Right renal pelvis (tissue), 4 donors: ENCODE measurements around the gene LRFN2. TPM values are rescaled to one million over a fixed set of nuclear protein-coding genes. Genes with fewer than 3 reads are reported as not detected.

Experiments used
- DNase-seq, 4 donors: peaks; one replicate each; pipeline ENCODE4 v3.0.0-alpha.2; 2013; ENCODE audit warnings: low read depth in 4 of 4, low spot score in 3 of 4, missing footprints in 1 of 4
- polyA plus RNA-seq, 4 donors: library from polyadenylated mRNA; unstranded; fragments of 120-200 nt; gene quantifications; one replicate each; pipeline ENCODE4 v1.2.1, GENCODE V29; 2013; ENCODE audit not compliant: insufficient read length in 4 of 4

Gene LRFN2
- polyA plus RNA-seq, 4 donors = 0.94 to 1.6 (median 1.0) TPM

DNA sequence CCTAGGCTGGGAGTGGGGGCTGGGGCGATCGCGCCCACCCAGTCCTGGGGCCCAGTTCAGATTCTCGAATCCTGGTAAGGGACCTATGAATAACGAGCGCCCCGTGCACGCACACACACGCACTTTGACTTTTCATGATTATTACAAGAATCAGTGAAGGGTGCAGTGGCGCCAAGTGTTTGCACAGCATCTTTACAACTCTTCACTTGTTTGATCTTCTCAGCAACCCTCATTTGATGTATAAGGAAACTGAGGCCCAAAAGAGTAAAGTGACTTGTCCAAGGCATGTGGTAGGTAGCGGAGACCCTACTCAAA lies 863 bp upstream of the LRFN2 start:
- no peak for DNase-seq

DNA sequence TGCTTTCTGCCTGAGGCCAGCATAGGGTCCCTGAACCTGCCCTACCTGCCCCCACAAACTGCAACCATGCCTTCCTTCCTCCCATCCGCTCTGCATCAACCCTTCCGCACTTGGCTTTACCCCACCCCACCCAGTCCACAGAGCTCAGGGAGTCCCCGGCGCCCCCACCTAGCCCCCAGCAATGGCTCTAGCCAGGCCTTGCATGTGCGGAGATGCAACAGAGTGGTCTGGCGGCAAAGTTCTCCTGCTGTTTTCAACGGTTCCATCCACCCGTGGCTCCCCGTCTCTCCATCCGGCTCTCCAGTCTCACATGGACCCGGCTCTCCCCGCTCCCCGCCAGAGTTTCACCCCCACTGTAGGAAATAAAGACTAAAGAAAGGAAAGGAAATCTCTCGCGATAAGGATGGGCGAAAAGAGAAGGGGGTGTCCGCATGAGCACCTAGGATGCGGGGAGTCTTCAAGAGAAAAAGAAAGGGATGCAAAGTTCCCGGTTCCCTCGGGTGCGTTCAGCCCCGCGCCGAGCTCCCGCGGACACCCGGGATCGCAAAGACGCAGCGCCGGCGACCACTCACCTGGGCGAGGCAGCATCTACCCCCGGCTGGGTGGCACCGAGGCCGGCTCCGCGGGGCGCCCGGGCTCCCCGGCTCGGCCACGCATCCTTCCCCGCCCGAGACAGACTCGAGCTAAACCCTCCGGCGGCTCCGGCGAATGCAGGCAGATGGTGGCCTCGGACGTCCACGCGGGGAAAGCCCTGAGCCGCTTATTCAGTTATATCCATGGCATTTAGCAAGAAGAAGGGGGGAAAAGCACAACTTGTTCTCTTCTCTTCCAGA lies 579 bp downstream of the LRFN2 start:
- peak in 1 of 4 donors; percentile 2 for DNase-seq

DNA sequence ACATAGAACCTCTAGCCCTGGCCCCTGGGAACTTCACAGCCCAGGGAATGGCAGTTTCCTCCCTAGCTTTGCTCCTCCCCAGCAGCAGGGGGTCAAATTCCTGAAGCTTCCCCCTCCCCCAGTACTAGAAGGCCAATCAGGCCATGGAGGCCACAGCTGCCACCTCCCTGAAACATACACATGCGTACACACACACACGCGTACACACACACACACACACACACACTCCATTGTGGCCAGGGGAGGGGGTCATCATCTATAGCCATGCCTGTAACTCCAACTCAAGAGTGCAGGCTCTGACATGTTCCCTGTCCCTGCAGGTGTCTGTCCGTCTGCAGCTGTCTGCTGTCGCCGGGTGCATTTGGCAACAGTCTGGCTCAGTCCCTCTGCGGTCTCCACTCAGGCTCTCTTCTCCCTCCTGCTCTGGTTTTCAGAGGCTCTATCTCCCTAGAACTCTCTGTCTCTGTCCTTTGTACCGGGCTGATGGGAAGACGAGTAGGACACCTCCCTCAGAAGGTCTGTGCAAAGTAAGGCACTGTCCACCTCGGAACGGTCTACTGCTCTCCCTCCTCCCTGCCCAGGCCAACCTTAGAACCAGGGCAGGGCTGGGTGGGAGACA lies 1.4 kb downstream of the LRFN2 start:
- DNase-seq = peak in 1 of 4 donors; percentile 18

DNA sequence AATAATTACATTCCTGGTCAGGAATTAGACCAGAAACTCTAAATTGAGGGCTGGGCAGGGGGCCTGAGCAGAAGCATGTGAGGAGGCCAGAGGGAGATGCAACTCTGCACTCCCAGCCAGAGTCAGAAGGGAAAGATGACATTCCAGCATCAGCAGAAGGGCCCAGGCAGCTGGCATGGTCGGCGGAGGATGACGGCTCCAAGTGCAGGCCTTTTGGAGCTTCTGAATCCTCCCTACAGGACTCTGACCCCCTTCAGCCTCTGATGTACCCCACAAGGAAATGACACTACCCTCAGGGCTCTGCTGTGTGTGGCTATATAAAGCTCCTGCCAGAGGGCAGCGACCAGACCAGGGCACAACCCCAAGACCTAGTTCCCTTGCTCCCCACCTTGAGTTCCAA lies 1.9 kb downstream of the LRFN2 start:
- DNase-seq = no peak

DNA sequence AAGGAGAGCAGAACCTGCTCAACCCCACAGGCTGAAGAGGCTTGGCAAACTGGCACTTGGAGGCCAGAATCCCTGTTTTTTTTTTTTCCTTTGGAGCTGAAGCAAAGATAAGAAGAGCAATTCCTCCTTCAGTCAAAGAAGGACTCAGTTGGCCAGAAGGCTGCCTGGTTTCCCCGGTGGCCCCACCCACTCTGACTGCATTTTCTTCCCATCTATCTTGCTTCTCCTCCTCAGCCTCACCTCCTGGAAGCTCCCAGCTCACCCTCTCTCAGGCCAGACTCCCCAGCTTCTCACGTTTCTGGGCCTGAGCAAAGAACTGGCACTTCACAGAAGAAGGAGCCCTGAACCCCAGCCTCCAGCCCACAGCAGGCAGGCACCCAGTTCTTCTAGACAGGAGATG lies 2.4 kb downstream of the LRFN2 start:
- no peak for DNase-seq

DNA sequence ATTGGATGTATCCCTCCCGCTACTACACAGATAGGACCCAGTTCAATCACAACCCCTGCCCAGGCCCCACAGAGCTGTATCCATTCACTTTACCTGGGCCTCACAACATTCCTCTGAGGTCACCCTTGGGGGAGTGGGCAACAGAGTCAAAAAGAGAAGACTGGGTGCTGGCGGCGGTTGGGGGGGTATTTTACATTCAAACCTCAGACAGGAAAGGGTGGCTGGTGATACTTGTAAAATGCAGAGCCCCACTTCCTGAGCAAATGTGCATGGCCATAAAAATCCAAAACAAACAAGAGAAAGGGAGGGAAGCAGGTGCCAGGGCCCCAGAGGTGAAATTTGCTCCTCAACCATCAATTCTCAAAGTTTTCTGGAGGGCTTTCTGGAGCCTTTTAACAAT lies 3.5 kb downstream of the LRFN2 start:
- DNase-seq = no peak

DNA sequence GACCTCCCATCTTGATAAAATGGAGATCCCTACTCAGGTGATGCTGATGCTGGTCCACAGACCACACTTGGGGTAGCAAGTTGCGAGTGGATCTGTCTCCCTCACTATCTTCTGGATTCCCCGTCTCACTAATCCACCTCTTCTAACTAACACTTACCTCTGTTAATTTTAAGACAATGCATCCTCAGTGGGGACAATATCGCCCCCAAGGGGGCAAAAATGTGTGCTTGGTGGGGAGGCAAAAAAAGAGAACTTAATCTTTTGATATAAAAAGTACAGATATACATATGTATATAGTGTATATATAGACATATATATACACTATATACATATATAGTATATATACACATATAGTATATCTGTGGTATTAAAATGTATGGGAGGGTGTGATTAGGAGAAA lies 4.3 kb downstream of the LRFN2 start:
- no peak for DNase-seq

DNA sequence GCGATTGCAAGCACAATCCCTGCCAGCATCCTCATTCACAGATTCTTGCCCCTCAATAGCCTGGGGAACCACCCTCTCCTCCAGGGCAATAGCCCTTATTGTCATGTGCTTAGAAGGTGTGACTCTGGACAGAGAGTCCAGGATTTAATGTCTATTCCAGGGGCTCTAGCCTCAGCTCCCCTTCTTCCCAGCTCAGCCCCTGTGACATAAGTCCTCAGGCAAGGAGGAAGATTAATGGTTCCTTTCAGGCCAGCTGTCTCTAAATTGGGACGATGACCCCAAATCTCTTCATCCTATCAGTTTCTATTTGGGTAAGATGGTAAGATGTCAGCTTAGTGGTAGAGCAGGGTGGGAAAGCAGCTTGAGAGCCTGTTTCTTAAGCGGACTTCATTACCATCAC lies 8.1 kb downstream of the LRFN2 start:
- no peak for DNase-seq

DNA sequence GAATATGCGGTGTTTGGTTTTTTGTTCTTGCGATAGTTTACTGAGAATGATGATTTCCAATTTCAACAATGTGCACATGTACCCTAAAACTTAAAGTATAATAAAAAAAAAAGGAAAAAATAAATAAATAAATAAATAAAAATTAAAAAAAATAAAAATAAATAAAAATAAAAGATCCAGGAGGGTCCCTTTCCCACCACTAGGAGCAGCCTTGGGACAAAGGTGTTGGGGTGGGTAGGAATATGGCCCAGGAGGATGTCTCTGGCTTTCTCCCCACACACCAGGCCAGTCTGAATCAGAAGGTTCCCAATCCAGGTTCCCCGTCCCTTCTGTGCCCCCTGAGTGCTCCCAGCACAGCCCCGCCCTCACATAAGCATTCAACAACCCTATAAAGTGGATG lies 9.5 kb downstream of the LRFN2 start:
- no peak for DNase-seq

DNA sequence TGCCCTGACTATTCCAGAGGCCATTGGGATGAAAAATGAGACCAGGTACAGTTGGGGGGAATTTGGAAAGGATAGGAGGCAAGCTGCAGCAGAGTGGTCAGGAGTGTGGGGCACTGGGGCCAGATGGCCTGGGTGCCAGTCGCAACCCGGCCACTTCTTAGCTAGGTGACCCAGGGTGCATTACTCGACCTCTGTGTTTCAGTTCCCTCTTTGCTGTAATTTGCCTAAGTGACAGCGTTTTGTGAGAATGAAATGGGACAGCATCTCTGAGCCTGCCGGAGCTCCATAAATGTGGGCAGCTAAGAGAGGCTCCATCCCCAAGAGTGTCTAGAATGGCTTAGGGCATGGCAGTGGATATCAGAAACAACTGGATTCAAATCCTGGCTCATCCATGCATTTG lies 13.9 kb downstream of the LRFN2 start:
- no peak for DNase-seq

DNA sequence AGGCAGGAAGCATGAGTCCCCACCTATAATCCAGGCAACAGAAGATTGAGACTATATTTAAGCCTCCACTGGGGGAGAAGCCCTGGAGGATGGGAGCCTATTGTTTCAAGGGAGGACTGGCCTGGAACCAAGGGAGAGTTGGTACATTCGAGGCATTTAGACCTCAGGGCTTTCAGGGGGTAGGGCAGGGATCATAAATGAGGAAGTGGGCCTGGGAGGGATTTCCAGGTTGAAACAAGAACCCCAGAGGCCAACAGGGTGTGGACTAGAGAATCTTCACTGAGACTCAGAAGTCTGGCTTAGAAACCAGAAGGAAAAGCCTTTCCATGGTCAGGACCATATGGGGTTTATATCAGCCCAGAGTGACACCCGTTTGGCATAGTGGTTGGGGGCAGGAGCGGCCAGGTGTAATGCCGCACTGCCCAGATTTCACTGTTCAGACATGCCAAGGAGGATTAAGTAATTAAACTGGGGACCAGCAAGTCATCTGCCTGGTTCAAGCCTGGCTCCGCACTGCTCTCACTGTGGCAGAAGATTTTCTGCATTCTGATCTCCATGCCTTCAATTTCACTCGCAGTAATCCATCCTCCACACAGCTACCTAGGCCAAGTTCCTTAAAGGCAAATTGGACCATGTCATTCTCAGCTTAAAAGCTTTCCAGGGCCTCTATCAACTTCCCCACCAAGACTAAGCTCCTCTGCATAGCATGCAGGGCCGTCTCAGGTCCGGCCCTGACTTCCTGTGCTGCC lies 17.8 kb downstream of the LRFN2 start:
- DNase-seq = no peak

DNA sequence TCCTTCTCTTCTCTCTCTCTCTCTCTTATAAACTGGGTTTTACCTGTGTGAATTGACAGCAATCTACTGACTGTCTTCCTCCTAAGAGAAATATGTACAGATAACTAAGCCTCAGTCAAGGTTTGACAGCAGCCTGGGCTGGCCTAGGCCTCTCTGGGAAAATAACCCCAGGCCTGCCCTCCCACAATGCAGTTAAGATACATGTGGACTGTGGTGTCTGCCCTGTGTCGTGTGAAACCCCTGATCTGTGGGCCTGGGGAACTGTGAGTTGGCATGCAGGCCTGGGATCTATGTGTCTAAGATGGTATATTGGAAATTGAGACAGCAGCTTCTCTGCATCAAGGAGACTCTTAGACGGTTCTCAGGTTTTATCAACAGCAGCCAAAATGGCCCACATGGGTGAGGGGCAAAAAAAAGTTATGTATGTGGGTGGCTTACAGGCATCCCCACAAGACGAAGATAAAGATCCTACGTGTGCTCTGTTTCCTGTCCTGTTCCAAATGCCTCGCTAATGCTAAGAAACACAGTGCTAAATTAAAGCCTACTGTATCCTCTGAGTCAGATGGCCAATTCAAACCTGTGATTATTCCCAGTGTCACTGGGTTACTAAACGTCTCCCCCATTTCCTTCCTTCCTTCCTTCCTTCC lies 19.0 kb downstream of the LRFN2 start:
- DNase-seq = no peak

DNA sequence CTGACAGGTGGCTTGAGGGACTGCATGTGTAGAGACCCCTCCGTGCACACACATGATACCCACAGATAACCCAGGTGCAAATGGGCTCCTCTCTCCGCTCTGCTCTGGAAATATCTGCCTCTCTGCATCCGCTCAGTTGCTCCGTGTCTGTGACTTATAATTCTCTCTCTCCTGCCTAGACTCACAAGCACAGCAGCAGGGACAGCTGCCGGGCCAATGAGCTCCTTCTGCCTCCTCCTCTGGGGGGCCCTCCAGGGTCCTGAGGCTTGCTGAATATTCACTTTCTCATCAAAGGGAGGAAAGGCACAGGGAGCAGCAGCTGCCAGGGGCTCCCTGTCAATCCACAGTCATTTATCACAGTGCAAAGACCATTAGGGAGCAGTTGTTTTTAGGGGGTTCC lies 24.1 kb downstream of the LRFN2 start:
- DNase-seq = no peak

DNA sequence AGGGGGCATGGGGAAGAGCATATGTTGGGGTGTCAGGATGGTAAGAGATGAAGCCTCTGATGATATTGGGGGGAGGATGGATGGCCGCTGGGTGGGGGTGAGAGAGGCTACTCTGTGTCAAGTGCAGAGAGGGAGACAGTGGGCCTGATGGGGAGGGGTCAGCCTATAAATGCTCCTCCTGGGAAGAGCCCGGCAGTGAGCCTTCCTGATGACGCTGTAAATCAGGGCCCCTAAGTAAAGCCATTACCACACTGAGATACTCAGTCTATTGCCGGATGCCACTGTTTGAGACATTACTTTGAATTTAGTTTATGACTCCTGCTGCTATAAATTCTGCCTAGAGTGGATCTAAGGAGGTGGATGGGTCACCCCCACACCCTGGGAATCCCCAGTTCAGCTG lies 28.1 kb downstream of the LRFN2 start:
- no peak for DNase-seq

DNA sequence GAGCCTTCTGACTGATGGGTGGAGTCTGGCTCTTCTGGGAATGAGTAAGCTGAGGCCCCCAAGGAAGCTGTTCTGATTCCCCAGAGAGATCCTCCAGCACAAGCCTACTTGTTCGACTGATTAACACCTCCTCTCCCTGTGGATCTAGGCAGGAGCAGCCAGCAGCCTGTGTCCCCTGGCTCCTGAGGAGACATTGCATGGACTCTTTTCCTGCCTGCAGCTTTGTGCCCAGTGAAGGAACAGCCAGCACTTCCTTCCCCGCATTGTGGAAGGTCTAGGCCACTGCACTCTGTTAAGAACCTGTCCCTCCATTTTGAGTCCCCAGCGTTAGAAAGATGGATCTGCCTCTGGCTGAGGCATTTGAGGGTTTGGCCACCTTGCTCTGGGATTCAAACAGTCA lies 29.1 kb downstream of the LRFN2 start:
- no peak for DNase-seq

DNA sequence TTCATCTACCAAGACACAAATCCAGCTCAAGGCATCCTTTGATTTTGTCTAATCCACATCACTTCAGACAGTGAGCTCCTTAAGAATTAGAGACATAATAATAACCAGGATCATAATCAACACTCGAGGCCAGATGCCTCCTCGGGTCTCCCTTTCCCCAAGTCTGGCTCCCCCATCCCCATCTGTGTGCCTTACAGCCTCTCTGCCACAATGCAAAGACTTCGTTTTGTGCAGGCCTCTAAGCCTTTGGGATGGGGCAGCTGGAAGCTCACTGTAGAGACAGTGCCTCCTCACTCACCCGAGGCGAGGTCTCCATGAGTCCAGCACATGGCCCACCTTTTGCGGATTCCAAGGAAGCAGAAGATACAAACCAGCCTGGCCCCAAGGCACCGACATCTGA lies 30.3 kb downstream of the LRFN2 start:
- no peak for DNase-seq

DNA sequence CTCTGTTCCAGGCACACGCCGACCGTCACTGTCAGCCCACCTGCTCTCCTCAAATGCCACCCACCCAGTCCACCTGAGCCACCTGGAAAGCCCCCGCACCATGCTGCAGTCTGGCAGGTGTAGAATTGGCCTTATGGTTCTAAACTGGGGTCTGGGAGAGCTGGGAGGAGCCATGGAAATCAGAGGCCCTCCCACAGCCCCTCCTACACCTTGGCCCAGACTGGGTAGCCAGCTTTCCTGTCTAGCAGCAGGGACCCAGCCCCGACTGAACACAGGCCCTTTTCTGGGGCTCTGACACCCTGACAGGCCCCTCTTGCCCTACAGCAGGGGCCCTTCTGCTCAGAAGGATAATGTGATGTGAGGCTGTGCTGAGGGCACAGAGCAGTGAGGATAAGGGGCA lies 31.1 kb downstream of the LRFN2 start:
- DNase-seq = no peak

DNA sequence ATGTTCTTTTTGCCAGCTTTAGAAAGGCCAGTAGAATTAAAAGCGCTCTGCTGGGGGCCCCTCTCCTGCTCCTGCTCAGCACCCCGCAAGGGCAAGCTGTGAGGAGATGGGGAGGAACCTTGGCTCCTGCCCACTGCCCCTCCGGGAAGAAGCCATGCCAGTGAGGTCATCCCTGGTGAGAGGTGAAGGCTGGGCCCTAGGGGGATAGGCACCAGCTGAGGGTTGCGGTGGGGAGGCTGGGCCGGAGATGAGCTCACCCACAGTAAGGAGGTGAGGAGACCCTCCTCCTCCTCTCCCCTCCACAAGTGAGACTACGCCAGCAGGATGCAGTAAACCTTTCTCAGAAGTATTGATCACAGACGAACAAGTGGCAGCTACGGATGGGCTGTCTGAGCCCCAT lies 32.1 kb downstream of the LRFN2 start:
- no peak for DNase-seq

DNA sequence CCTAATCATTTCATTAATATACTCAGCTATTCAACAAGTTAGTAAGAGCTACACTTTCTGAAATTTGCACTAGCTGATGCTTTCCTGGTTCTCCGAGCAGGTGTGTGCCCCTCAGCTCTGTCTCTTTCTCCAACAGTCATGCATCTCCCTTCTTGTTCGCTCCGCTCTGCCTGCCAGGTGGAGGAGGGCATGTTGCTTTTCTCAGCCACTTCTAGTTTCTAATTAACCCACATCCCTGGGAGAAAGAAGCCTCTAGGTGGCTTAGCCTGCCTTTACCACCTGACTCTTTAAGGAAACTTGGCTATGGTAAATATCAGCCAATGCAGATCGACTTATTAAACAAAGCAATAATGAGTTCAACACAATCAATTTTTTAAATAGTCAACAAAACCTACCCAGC lies 34.2 kb downstream of the LRFN2 start:
- DNase-seq = peak in 3 of 4 donors; percentile 22 to 30 (median 29)

DNA sequence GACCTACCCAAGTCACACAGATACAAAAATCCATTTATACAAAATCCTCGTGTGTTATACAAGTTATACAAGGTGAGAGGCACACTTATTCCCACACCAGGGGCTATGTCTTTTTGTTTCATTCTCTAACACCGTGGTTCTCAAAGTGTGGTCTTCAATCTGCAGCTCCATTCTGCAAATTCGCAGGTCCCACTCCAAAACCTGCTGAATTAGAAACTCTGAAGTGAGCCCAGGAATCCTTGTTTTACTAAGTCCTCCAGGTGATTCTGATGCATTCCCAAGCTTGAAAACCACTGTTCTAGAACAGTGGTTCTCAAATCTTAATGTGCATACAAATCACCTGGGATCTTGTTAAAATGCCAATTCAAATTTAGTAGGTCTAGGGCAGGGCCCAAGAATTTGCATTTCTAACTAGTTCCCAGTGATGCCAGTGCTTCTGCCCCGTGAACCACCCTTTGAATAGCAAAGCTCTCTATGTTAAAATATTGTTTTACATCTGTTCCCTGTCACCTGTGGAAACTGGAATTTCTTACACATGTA lies 35.1 kb downstream of the LRFN2 start:
- DNase-seq = peak in 2 of 4 donors; percentile 20 to 22
